Right lobe of liver (tissue), 6 donors: Measurements from ENCODE around the gene CCDC85C. TPM values are rescaled to one million over a fixed set of nuclear protein-coding genes. Genes with fewer than 3 reads are reported as not detected.
"Not testable (repeated sequence)": the region's sequence is repeated elsewhere in the genome, so short reads cannot be mapped to it uniquely, and the experiment has no call there.

Source experiments
- ATAC-seq, 4 donors: fragments of 200-7000 bp; cut with Tn5 transposase; one replicate each; pipeline ENCODE4 v1.9.1; 2020; ENCODE audit warnings: mild to moderate bottlenecking in 4 of 4, moderate library complexity in 4 of 4
- DNase-seq, 3 donors: peaks; one replicate each; pipeline ENCODE4 v3.0.0-alpha.2; 2020
- H3K27ac ChIP-seq, 3 donors: fragments of 200-600 bp; one replicate each; pipeline ENCODE4 v1.8.0; 2022
- H3K27me3 ChIP-seq, 2 donors: fragments of 200-600 bp; one replicate each; pipeline ENCODE4 v1.8.0; 2022
- H3K36me3 ChIP-seq, 4 donors: fragments of 200-600 bp; sonication (generic) in 1 of 4; one replicate each; pipeline versions ENCODE4 v1.5.1 to v1.8.0; 2017 to 2022; ENCODE audit warnings: control low read depth in 1 of 4
- H3K4me1 ChIP-seq, 4 donors: fragments of 200-600 bp; sonication (generic) in 1 of 4; one replicate each; pipeline versions ENCODE4 v1.5.1 to v1.8.0; 2017 to 2022; ENCODE audit warnings: control low read depth in 1 of 4
- H3K4me3 ChIP-seq, 3 donors: fragments of 200-600 bp; one replicate each; pipeline ENCODE4 v1.8.0; 2022
- H3K9me3 ChIP-seq, 4 donors: fragments of 200-600 bp; sonication (generic) in 1 of 4; one replicate each; pipeline versions ENCODE4 v1.5.1 to v1.8.0; 2017 to 2022; ENCODE audit warnings: control low read depth in 1 of 4
- CTCF ChIP-seq, 4 donors: fragments of 200-600 bp in 3 of 4; fragments of 450-650 bp in 1 of 4; IDR thresholded peaks; one replicate each; pipeline versions ENCODE4 v1.5.1 to v1.8.0; 2016 to 2022; ENCODE audit warnings: antibody characterized with exemption in 4 of 4, mild to moderate bottlenecking in 2 of 4
- POLR2A ChIP-seq: fragments of 450-650 bp; IDR thresholded peaks from one replicate; pipeline ENCODE4 v1.6.1; 2017; ENCODE audit warnings: antibody characterized with exemption, mild to moderate bottlenecking
- WGBS: methylation state at CpG from one replicate; pipeline ENCODE4 v1.1.6; 2018; ENCODE audit warnings: low coverage, low lambda C conversion rate; ENCODE audit not compliant: insufficient coverage; ENCODE audit errors: missing lambda C conversion rate; 5-methylcytosine and 5-hydroxymethylcytosine counted together
- intact Hi-C, 2 donors: fragments of 100-400 bp; cut with DNase I; formaldehyde crosslinking; loops; one replicate each; pipeline versions ENCODE4 v1.11.2 to v1.14.1; 2022
- total RNA-seq, 6 experiments: library from RNA; depleted of rRNA in 2 of 6; stranded (reverse); fragments of >200 nt in 2 of 6; fragmentation: NEBNext Ultra II Directional in 3 of 6; extraction: Animal tissue kit (Norgen Biotek cat#: 25700) in 3 of 6; gene quantifications; one replicate each; pipeline versions ENCODE4 v1.1.0 to v1.2.4, GENCODE V29; 2016 to 2023
- donor health status: DM: no; HTN: yes; CAD: no.
- donor health status: DM: no; HTN: no; CAD: no.
- donor health status: DM: no; HTN: no; CAD: no.
- donor health status: DM: no; HTN: yes; CAD: no.
- donor health status: DM: no; HTN: yes; CAD: no.

CCDC85C gene
- total RNA-seq, 6 experiments from 2014 or later, result 13.6 to 32.8 (median 21.8) TPM

DNA sequence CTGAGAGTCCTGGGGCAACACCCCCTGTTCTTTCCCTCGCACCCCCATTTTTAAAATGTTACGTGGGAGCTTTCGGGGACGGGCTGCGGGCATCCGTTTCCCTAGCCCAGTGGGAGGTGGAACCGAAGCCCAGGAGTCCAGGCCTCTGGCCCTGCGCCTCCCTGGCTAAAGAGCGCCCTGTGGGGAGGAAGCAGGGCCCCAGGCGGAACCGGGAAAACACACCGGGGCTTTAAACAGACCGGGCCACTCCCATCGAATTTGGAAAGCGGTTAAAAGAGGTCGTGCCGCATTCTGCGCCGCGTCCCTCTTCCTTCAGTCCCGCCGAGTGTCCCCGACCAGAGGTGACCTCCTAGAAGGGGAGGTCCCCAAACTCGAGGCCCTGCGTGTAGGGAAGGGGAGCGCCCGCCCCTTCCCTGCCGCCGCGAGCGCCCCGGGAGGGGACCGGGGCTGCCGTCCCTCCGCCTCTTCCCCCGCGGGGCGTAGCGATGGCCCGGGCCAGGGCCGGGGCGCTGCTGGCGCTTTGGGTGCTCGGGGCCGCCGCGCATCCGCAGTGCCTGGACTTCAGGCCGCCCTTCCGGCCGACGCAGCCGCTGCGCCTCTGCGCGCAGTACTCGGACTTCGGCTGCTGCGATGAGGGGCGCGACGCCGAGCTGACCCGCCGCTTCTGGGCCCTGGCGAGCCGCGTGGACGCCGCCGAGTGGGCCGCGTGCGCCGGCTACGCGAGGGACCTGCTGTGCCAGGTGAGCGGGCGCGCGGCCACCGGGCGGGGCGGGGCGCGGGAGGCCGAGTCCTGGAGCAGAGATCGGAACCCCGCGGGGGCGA, 40.9 kb upstream of the CCDC85C start, which contains the start of gene HHIPL1:
Gene HHIPL1 (plus strand): TSS at position 407 of the 822 bp plus-strand sequence. CDS start 79 bp downstream, at position 486.
- peaks cover 0 to 8% (median 0%) of the 10 kb centered on the region in 4 donors for H3K4me1 ChIP-seq
- H3K27me3 ChIP-seq, result peaks cover 0 to 6% of the 10 kb centered on the region in 2 donors
- intact Hi-C loops, result no loop called here
- H3K36me3 ChIP-seq, result no peaks in the 10 kb centered on the region
- no peak for TF ChIP-seq POLR2A
- no peak for TF ChIP-seq CTCF (IDR thresholded peaks at IDR 0.05)
- ATAC-seq (peak; percentile 54 to 68 (median 67)), DNase-seq (no peak)
- H3K27ac ChIP-seq, result no peak within 1 kb of the TSS
- H3K9me3 ChIP-seq, result no peaks in the 10 kb centered on the region
- H3K4me3 ChIP-seq, result peak within 1 kb of the TSS; percentile 36 to 48 (median 44)
- 23% methylated on average over 10 of the region's 91 CpGs for WGBS

- Histone ChIP-seq H3K36me3 (no peaks in the 10 kb centered on the region), H3K4me1 (peaks cover 0 to 8% (median 0%) of the 10 kb centered on the region in 4 donors), H3K27me3 (peaks cover 0 to 6% of the 10 kb centered on the region in 2 donors), H3K9me3 (no peaks in the 10 kb centered on the region), H3K4me3 (no peak overlapping the region), H3K27ac (no peak overlapping the region)
- WGBS, result 77% methylated on average over 2 of the region's 11 CpGs
- no peak for DNase-seq
- intact Hi-C loops, result no loop called here
- TF ChIP-seq POLR2A (no peak), CTCF (IDR thresholded peaks at IDR 0.05) (no peak)
- ATAC-seq, result no peak
These were observed 40.1 kb upstream of the CCDC85C start for GRCh38 chr14:99644035-99644587.

- WGBS, result 60% methylated on average over 5 of the region's 6 CpGs
- H3K36me3 ChIP-seq, result no peaks in the 10 kb centered on the region
- no peak for DNase-seq
These were observed 39.3 kb upstream of the CCDC85C start for GRCh38 chr14:99643343-99643742.

GRCh38 chr14:99642771-99643170, 38.8 kb upstream of the CCDC85C start:
- H3K27ac ChIP-seq, H3K4me1 ChIP-seq, ATAC-seq, intact Hi-C loops, H3K9me3 ChIP-seq, DNase-seq, H3K36me3 ChIP-seq, H3K27me3 ChIP-seq, H3K4me3 ChIP-seq: not testable (repeated sequence)
- WGBS, result 94% methylated on average over 5 of the region's 5 CpGs

More at GRCh38 chr14:99643343-99643742, 39.3 kb upstream of the CCDC85C start:
- Histone ChIP-seq H3K4me1 (peaks cover 0 to 8% (median 0%) of the 10 kb centered on the region in 4 donors), H3K27me3 (peaks cover 0 to 6% of the 10 kb centered on the region in 2 donors), H3K27ac (no peak overlapping the region), H3K9me3 (no peaks in the 10 kb centered on the region), H3K4me3 (no peak overlapping the region)
- no peak for ATAC-seq
- intact Hi-C loops, result no loop called here
- TF ChIP-seq POLR2A (no peak), CTCF (IDR thresholded peaks at IDR 0.05) (no peak)

GRCh38 chr14:99637624-99638023, 33.6 kb upstream of the CCDC85C start:
- ATAC-seq (no peak), DNase-seq (no peak)
- no peaks in the 10 kb centered on the region for H3K27me3 ChIP-seq
- H3K27ac ChIP-seq, result no peak overlapping the region
- no peak for TF ChIP-seq POLR2A
- TF ChIP-seq CTCF (IDR thresholded peaks at IDR 0.05), result no peak
- no peak overlapping the region for H3K4me3 ChIP-seq
- 84% methylated on average over 6 of the region's 7 CpGs for WGBS
- H3K36me3 ChIP-seq, result no peaks in the 10 kb centered on the region
- H3K9me3 ChIP-seq, result no peaks in the 10 kb centered on the region
- intact Hi-C loops, result no loop called here
- no peaks in the 10 kb centered on the region for H3K4me1 ChIP-seq
